ENCODE data around the gene PLEKHA3.

Gene PLEKHA3

GRCh38 chr2:178536037-178536436, 55.8 kb downstream of the PLEKHA3 start:
- H3K4me1 Mint-ChIP-seq, result no peaks in the 10 kb centered on the region
- H3K27ac Mint-ChIP-seq, result no peak overlapping the region
- no peaks in the 10 kb centered on the region for H3K27me3 Mint-ChIP-seq (ENCODE audit: low read depth, poor library complexity)
- H3K36me3 Mint-ChIP-seq (ENCODE audit: low read depth), result peaks cover 86% of the 10 kb centered on the region
- TF ChIP-seq, protein P1, sequence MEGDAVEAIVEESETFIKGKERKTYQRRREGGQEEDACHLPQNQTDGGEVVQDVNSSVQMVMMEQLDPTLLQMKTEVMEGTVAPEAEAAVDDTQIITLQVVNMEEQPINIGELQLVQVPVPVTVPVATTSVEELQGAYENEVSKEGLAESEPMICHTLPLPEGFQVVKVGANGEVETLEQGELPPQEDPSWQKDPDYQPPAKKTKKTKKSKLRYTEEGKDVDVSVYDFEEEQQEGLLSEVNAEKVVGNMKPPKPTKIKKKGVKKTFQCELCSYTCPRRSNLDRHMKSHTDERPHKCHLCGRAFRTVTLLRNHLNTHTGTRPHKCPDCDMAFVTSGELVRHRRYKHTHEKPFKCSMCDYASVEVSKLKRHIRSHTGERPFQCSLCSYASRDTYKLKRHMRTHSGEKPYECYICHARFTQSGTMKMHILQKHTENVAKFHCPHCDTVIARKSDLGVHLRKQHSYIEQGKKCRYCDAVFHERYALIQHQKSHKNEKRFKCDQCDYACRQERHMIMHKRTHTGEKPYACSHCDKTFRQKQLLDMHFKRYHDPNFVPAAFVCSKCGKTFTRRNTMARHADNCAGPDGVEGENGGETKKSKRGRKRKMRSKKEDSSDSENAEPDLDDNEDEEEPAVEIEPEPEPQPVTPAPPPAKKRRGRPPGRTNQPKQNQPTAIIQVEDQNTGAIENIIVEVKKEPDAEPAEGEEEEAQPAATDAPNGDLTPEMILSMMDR (IDR thresholded peaks at IDR 0.05), result no peak
- H3K9me3 Mint-ChIP-seq, result no peaks in the 10 kb centered on the region
- DNase-seq, result no peak
- H3K4me3 Mint-ChIP-seq, result no peak overlapping the region

GRCh38 chr2:178542161-178542560, 61.9 kb downstream of the PLEKHA3 start:
- no peaks in the 10 kb centered on the region for H3K27me3 Mint-ChIP-seq (ENCODE audit: low read depth, poor library complexity)
- TF ChIP-seq, protein P1 (IDR thresholded peaks at IDR 0.05), result no peak
- no peaks in the 10 kb centered on the region for H3K9me3 Mint-ChIP-seq
- H3K27ac Mint-ChIP-seq, result no peak overlapping the region
- H3K4me1 Mint-ChIP-seq, result no peaks in the 10 kb centered on the region
- H3K36me3 Mint-ChIP-seq (ENCODE audit: low read depth), result peaks cover 85% of the 10 kb centered on the region
- H3K4me3 Mint-ChIP-seq, result no peak overlapping the region
- DNase-seq, result no peak

DNA sequence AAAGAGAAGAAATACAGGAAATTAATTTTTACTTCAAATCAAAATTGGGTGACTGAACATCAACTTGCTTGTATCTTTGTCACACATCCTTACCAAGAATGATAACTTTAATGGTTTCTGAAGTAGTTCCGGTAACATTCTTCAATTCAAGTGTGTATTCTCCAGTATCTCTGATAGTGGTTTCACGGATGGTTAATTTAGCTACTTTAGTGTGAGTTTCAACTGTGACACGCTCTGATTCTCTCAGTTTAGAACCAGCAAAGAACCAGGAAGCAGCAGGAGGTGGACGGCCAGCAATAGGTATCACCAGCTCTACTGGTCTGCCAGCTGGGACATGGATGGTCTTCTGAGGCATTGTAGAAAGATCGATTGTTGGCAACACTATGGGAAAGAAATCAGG, 62.3 kb downstream of the PLEKHA3 start:
- TF ChIP-seq, protein P1 (IDR thresholded peaks at IDR 0.05), result no peak
- Mint-ChIP-seq H3K9me3 (no peaks in the 10 kb centered on the region), H3K27ac (no peak overlapping the region), H3K27me3 (ENCODE audit: low read depth, poor library complexity) (no peaks in the 10 kb centered on the region), H3K4me1 (no peaks in the 10 kb centered on the region), H3K36me3 (ENCODE audit: low read depth) (peaks cover 85% of the 10 kb centered on the region), H3K4me3 (no peak overlapping the region)
- no peak for DNase-seq

DNA sequence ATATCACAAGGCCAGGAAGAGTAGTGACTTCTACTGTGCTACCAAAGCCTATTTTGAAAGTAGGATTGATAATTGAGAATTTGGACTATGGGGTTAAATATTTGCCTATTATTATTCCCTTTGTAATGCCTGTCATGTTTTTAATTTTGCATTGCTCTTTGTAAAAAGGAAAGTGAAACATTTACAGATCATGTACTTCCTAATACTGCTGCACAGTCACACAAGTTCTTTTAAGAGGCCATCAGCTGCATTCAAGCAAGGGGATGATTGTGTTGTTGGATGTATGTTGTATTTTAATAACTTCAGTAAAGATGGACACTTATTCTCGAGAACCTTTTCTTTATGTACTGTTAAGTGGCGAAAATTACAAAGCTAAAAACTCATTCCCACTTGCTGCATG, 70.1 kb downstream of the PLEKHA3 start:
- no peaks in the 10 kb centered on the region for H3K4me1 Mint-ChIP-seq
- peaks cover 64% of the 10 kb centered on the region for H3K36me3 Mint-ChIP-seq (ENCODE audit: low read depth)
- no peak overlapping the region for H3K4me3 Mint-ChIP-seq
- H3K27me3 Mint-ChIP-seq (ENCODE audit: low read depth, poor library complexity), result no peaks in the 10 kb centered on the region
- H3K27ac Mint-ChIP-seq, result no peak overlapping the region
- H3K9me3 Mint-ChIP-seq, result no peaks in the 10 kb centered on the region
- no peak for DNase-seq
- TF ChIP-seq, protein P1 (IDR thresholded peaks at IDR 0.05), result no peak

DNA sequence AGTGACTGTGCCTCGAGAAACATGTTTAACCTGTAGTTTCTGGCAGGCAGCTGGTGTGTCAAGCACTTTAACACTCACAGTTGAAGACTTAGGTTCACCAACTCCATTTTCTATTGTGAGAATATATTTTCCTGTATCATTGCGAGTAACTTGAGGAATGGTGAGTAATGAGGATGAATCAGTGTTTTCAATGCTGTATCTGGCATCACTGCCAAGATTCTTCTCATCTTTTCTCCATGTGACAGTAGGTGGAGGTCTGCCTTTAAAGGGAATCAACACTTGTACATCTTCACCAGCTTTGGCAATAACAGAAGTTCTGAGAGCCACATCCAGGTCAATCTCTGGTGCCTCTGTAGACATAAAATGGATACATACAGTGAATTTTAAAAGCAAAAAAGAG, 72.8 kb downstream of the PLEKHA3 start:
- DNase-seq, result no peak
- TF ChIP-seq, protein P1 (IDR thresholded peaks at IDR 0.05), result no peak
- no peak overlapping the region for H3K27ac Mint-ChIP-seq
- H3K4me1 Mint-ChIP-seq, result no peaks in the 10 kb centered on the region
- H3K4me3 Mint-ChIP-seq, result no peak overlapping the region
- H3K36me3 Mint-ChIP-seq (ENCODE audit: low read depth), result peaks cover 47% of the 10 kb centered on the region
- H3K9me3 Mint-ChIP-seq, result no peaks in the 10 kb centered on the region
- H3K27me3 Mint-ChIP-seq (ENCODE audit: low read depth, poor library complexity), result no peaks in the 10 kb centered on the region

Measured in nephron progenitor cell (in vitro differentiated cells).